ENCODE measurements around the gene LPCAT1.

DNA sequence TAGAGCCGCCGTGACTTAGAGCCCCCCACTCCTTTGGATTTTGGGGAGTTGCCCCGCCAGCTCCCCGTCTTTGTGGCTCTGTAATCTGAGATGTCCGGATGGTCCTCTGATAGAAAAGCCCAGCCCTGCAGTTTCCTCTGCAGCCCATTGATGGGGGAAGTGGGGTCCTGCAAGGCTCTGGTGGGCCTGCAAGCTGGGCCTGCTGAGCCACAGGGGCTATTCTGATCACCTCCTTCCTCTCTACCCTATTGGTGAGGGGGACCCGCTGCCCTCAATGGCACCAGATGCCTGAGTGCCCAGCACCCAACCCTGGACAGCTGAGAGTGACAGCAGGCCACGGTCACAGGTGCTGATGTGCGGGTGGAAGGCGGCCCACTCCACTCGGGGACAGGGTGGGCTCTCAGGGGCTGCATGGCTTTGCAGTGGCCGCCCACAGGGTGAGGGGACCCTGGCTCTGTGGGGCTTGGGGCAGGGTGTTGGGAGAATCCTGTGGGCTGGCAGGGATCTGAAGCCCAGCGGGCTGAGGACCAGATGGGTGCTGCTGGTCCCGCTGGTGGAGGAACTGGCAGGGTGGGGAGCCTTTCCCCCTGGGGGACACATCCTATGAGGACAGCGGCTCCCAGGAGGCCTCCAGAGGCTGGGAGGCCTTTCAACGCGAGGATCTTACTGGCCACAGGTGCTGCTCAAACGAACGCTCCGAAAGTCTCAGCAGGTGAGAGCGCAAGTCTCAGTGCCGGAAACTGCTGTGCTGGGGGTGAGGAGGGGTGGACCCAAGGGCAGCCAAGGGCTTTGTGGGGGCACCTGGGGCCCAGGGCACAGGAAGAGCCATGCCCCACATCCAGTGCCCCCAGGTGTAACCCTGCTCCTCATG, 30.0 kb upstream of the LPCAT1 start:
- TF ChIP-seq CTCF (IDR thresholded peaks at IDR 0.05) (no peak), POLR2A (IDR thresholded peaks at IDR 0.05) (no peak), EP300 (IDR thresholded peaks at IDR 0.05) (no peak)

Data from tibial nerve (tissue), 4 donors.